Fibroblast of skin of right quadriceps (primary cell): ENCODE measurements around the gene NLGN1.

Source experiments
- DNase-seq: peaks from one replicate; pipeline ENCODE4 v3.0.0-alpha.2; 2013

Gene NLGN1

DNA sequence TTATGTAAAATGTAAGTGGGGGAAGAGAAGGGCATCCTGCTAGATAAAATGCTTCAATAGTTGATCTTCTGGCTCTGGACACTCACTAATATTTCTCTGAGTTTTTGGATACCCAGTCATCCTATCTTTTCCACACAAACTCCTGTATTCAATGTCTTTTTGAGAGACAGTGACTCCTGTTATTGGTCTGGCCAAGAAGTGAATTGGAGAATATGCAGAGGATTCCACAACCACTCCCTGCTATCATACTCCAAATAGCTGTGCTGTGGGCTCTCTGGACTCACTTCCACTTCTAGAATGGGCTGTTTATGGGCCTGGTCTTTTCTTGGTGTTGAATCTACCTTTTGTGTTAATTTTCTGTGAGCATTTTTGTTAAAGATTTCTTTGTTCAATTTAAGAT lies 376.8 kb downstream of the NLGN1 start:
- DNase-seq, result no peak

DNA sequence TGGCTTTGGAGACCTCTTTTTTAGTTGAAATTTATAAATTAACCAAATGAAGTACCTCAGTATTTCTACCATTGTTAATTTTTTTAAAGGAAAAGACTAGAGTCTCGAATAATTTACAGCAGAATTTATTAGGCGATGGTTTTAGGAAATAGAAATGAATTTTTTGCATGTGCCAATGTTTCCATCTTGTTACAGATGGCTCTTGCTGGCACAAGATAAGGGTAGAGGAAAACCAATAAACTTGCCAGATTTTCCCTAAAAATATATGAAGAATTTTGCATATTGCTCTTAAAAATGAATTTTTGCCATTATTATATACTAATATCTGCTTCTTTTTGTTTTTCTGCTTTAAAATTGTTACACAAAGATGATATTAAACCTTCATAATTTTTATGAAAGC lies 380.7 kb downstream of the NLGN1 start:
- DNase-seq, result no peak

DNA sequence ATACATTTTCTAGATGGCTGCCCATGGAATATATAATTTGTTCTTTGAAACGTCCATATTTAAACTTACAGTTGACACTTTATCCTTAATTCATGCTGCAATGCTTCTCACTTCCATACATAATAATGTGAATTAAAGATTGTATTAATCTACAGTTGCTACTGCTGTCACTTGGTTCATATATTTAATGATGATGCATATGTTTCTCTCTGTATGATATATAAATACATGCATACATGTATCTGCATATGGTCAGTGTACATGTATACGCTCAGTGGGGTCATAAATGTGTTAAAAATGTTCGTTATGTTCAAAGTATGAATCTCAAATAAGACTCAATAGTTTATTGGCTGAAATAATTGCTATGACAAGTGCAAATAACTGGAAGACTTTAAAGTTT lies 382.5 kb downstream of the NLGN1 start:
- no peak for DNase-seq

DNA sequence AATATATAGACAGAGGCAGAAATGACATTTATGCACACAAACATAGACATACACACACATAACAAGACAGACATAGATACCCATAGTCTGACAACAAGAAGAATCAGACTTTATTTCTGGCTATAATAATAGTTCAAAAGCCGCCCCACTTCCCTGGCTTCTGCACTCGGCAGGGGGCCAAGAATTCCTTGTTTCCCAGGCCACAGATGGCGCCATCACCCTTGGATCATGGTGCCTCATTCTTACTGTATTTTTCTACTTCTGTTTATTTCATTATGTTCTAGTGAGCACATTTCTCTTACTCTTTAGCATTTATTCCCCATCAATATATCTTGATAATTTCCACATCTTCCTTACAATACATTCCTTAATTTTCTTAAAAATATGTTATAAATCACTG lies 387.5 kb downstream of the NLGN1 start:
- DNase-seq, result peak; percentile 6

DNA sequence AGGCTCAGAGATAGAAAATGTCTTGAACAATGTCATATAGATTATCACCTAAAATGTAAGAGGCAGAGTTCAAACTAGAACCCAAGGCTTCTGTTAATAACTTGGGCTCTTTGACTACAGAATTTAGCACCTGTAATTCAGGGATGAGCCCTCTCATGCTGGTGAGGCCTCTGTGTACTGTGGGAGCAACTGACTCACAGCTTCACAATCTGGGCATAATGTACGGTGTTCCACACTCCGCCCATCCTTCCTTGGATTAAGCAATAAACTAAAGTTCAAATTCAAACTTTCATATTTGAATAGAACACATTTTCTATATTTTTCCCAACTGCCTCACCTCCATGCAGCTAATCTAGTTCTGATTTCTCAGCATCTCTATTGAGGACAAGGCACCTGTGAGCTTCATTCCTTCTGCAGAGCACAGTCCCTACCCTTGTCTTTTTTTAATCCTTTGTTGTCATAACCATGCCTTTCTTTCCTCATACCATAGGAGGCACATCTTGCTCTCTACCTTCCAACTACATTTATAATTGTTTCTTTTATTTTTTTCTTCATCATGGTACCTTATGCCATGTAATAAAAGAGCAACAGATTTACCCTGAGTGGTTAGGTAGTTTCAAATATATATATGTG lies 392.1 kb downstream of the NLGN1 start:
- DNase-seq, result no peak

DNA sequence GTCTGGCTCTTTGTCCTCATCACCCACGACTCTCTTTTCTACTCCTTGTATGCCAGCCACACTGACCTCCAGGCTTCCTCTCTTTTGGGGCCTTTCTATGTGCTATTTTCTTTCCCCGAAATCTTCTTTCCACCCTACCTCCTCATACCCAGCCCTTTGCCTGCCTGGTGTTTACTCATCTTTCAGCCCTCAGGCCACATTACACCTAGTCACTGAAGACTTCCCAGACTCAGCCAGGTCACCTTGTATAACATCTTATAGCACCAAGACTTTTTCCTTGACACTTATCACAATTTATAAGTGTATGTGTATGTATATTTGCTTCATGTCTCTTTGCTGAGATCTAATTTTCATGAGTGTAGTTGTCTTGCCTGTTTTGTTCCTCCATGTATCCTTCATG lies 396.4 kb downstream of the NLGN1 start:
- no peak for DNase-seq

DNA sequence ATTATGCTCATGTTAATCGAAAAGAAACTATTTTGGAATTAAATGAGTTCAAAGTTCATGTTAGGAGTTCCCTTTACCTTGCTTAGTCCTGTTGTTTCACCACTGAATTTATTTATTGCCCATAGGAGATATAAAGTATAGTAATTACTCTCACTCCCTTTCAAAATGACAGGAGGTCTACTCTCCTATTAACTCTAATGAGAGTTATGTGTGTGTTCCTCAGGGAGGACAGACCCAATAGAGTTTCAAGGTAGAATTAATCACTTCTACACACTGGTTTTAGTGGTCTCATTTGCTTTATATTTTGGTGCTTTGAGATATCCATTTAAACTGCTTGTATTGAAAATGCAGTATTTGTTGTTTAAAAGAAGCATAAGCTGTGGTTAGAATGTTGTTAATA lies 398.9 kb downstream of the NLGN1 start:
- no peak for DNase-seq

DNA sequence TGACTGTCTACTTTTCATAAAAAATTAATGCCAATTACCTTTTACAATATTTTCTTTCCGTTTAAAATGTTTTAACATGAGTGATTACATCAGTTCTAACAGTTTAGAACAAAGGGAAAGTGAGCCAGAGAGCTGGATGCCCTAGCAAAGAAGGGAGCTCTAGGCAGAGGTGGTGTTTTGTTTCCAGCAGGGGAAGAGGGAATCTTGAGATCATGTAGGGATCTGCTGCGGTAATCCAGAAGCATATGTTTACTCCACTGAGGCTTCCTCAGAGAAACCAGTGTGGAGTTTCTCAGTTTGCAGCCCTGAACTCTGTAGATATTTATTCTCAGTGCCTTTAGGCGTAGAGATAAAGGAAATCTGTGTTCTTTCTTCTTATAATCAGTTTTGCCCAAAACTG lies 399.3 kb downstream of the NLGN1 start:
- DNase-seq, result no peak

DNA sequence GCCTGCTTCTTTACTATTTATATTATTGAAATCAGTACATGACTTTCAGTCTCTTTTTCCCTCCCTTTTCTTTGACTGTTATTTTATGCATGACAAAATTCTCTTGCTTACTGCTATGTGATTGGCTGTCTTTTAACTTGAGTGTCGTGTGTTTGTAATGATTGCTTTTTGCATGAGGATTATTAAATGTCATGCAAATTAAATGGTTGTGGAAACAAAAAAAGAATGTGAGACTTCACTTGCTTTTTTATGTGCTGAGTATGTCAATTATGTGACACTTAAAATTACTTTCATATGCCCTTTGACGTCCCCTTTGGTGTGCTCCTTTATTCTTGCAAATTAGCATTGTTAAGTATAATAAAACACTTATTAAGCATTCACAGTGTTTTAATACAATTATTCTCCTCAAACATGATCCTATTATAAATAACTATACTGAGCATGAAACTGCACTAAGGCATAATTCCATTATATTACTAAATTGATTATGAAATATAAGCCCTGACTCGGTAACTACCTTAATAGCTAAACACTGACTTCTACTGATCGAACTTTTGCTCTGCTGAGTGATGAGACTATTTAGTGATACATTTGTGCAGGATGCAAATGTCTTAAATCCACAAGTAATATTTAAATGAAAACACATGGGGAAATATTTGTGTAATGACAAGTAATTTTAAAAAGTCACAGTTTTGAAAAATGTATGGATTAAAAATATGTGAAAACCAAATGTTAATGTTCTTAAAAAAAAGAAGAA lies 401.7 kb downstream of the NLGN1 start:
- DNase-seq, result peak; percentile 33

DNA sequence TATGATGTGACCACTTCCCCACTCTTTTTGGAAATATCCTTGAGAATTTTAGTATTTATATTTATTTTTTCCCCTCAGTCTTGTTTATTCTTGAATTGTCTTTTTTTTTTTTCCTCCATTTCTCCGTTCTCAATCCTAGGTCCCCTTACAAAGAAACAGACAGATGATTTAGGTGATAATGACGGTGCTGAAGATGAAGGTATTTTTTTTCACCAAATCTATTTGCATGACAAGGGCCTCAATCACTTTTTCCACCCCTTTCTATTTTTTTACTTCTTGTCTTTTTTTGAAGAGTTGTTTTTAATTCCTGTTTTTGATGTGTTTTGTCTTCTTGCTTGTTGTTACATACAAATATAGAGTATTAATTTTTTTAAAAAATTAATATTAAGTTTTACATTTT lies 402.6 kb downstream of the NLGN1 start:
- DNase-seq, result no peak

DNA sequence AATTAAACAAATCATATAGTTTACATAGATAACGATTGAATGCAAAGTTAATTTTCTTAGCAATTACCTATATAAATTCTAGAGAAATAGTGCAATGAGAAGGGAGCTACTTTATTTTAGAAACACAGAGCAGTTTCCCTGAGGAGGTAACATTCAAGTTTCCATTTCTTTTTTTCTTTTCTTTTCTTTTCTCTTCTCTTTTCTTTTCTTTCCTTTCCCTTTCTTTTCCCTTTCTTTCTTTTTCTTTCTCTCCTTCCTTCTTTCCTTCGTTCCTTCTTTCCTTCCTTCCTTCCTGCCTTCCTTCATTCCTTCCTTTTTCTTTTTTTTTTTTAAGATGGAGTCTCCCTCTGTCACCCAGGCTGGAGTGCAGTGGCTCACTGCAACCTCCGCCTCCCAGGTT lies 417.3 kb downstream of the NLGN1 start:
- no peak for DNase-seq

DNA sequence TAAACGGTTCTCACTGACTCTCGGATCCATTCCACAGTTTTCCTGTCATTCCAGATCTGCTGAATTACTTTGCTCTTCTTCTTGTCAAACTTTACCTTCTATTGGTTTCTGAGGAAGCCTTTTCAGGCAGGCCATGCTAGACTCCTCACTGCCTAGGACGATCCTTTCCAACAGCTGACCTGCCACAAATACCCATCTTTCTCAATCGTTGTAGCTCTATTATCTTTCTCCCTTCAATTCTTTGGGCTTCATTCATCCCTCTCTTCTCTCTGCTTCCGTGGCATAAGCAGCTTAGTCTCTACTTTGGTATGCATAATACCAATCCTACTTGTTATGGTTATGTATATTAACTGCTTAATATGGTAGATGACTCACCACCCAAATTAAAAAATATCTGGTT lies 421.8 kb downstream of the NLGN1 start:
- DNase-seq, result no peak

DNA sequence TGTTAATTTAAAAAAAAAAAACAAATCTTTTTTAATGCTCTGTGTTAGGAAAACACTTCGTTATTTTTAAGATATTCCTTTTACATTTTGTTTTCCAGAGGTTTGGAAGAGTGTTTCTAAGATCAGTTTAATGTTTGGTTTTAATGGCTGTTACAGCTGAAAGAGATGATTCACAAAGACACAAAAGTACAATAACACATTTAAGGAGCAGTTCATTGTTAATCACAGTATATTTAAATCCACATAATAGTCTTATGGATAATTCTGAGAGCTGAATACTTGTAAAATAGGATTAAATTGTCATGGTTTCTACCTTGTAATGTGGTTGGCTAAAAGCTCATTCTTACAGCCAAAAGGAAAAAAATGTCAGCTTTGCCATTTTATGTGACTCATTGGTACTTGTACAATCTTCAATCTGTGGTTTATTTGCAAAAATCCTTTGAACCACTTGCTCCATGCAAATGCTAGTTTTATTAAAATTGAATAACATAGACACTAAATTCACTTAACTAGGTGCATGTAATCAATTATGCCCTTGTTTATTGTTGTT lies 426.4 kb downstream of the NLGN1 start:
- peak; percentile 5 for DNase-seq

DNA sequence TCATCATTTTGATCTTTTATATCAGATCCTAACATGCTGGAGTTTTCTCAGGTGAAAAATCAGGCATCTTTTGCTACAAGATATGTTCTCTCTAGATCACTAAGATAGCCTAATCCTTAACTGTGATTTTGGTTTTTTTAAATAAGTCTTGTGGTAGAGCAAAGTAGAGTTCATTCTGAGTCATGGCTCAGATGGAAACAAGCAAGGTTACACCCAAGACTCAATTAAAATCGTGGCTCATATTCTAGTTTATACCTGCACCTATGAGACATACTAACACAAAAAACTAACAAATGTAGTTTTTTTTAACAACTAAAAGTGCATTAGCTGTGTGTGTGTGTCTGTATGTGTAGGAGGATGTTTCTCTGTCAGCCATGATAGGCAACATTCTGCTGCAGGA lies 428.2 kb downstream of the NLGN1 start:
- DNase-seq, result no peak

DNA sequence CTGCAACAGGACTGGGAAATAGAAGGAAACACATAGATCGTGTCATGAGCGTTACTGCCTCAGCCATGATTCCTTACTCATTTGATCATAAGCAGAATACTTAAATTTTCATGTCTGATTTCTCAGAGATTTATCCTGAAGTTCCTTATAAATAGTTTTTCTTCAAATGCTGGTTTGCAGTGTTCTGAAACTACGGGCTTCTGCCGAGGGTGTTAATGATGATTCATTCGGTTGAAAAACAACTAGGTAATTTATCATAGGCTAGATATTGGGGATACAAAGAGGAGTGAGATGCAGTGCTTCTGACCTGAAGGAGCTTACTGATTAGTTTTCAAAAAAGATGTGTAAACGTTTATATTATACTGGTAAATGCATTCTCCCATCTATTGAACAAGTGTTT lies 428.9 kb downstream of the NLGN1 start:
- no peak for DNase-seq

DNA sequence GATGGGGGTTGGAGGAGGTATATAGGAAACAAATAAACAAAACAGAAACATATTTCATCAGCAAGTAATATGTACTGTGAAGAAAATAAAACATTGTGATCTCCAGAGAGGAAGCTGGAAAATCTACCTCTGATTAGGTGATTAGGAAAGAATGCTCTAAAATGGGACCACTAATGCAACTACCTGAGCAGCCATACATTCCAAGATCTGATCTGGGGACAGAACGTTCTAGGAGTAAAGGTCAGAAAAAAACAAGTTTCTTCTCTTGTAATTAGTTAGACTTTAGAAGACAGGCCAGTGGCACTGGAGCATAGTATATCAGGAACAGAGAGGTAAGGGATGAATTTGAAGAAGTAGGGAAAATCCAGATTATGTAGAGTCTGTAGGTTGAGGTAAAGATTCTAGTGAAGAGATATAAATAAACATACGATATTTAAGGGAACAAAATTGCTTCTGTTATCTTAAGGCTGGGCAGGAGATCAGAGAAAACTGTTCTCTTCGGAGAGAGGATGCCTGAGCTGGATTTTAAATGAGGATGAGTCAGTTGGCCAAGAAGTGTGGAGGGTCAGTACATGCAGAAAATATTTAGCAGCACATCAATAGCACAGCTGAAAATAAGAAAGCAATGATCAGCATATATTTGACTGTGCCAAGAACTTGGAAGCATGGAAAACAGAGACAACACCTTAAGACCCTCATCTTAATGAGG lies 429.5 kb downstream of the NLGN1 start:
- peak; percentile 38 for DNase-seq

DNA sequence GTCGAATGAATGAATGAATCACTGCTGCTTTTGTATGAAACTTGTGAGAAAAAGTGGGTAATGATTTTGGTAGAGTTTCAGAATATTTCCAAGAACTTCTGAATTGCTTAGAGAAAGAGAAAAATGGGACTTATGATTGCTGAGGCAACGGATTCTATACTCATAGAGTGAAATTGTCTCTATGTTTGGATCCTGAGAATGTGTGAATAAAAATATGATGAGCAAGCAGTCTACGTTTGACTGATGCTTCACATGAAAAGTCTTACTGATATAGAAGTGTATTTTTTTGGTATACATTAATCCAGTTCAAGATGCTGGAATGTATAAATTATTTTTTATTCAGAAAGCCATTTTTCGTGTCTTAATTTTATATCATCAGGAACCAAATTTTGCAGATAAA lies 441.1 kb downstream of the NLGN1 start:
- no peak for DNase-seq

DNA sequence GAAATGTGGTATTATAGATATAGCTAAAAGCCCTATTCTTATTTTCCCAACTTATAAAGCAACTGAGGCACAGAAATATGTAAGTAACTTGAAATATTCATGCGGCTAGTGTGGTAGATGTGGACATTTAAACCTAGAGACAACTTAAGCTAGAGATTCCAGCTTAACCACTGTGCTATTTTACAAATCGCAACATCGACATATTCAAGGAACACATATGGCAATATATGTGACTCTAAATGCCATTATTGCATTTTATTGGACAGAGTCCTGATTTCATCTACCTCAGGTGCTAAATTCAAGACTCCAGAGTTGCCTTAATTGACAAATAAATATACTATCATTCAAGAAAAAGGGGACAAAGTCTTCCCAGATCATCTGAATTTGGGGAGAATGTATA lies 442.3 kb downstream of the NLGN1 start:
- no peak for DNase-seq

DNA sequence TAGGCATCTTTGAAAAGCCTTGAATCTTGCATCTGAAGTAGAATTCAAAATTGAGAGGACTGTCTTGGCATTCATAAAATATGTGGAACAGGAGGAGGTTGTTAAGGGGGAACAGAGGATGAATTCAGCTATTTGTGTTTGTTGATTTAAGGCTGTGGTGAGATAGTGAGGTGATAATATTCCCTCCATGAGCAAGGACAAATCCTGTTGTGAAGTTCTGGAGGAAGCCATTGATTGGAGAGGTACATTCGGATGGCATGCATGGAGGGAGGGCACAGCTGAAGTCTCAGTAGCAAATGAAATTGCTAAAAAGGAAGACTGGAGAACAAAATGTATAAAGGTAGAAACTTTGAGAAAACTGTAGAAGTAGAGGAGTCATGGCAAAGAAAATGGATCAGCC lies 443.8 kb downstream of the NLGN1 start:
- no peak for DNase-seq

DNA sequence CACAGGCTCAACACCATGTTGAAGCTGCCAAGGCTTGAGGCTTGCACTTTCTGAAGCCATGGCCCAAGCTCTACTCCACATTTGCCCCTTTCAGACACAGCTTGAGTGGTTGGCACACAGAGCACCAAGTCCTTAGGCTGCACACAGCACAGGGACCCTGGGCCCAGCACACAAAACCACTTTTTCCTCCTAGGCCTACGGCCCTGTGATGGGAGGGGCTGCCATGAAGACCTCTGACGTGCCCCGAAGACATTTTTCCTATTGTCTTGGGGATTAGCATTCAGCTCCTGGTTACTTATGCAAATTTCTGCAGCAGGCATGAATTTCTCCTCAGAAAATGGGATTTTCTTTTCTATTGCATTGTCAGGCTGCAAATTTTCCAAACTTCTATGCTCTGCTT lies 445.5 kb downstream of the NLGN1 start:
- DNase-seq, result no peak

DNA sequence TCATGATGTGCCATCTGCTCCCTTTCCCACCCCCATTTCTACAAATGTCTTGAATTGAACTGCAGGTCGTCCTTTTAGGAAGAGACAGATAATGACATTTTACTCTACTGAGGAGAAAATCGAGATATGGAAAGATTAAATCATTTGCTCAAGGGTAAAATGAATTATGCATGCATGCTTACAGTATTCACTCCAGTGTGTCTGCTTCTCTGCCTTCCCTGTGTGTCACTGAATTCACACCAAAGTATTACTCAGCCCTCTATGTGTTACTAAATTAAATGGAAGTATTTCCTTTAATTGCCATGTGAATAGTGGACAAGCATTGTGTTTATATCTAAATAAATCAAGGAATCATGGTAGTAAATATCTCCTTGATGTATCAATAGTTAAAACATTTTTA lies 449.0 kb downstream of the NLGN1 start:
- no peak for DNase-seq

DNA sequence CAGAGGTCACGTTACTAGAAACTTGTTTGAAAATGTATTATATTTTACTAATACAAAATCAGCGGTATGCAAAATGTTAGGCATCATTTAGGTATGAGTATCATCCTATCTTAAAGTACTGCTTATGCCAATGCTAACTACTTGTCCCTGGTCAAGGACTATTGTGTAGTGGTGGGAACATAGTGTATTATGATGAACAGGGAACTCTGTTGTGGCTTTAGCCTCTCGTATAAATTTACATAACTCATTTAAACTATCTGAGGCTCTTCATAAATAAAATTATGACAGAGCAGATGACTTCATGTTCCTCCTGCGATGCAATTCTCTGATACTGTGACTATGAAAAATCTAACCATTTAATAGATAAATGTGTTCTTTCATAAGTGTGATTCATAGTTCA lies 451.9 kb downstream of the NLGN1 start:
- no peak for DNase-seq

DNA sequence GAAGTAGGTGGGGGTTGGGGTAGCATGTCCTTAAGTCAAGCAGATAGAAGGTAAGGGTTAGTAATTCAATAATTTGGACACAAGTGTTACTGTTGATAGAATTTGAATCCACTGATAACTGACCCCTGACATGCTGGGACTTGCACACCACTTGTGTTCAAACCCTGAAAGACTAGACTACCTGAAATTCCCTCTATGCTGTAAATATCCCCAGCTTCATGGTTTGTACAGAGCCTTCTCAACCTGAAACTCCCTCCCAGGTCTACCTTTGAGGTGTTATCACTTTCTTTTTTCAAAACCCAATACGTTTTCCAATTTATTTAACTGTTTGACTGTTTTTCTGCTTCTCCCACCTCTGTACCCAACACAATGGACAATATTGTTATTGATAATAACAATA lies 459.6 kb downstream of the NLGN1 start:
- no peak for DNase-seq

DNA sequence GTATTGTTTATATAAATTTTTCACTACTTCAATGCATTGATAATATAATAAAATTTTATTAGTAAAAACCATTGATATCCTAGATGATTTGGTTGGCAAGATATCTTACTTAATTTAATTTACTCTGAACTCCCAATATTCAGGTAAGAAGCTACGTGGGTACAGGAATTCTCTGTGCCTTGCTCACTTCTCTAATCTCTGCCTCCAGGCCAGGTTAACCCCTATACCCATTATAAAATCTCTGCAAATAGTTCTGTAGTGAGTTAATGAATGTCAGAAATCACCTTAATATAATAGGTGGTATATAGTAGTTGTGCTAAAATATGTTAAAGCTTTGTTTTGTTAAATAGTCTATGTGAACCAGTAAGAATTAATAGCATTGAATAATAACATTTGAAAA lies 465.2 kb downstream of the NLGN1 start:
- DNase-seq, result no peak
